SH-SY5Y (cell line): Measurements from ENCODE around the gene PDGFRB.

Experiments
- GATA2 ChIP-seq: IDR thresholded peaks from 2 replicates; pipeline ENCODE4 v1.6.1; 2011; ENCODE audit warnings: mild to moderate bottlenecking, low read depth, low read length
- GATA3 ChIP-seq: IDR thresholded peaks from 2 replicates; pipeline ENCODE4 v1.6.1; 2011; ENCODE audit warnings: low read depth, mild to moderate bottlenecking, low read length, moderate library complexity

PDGFRB gene

DNA sequence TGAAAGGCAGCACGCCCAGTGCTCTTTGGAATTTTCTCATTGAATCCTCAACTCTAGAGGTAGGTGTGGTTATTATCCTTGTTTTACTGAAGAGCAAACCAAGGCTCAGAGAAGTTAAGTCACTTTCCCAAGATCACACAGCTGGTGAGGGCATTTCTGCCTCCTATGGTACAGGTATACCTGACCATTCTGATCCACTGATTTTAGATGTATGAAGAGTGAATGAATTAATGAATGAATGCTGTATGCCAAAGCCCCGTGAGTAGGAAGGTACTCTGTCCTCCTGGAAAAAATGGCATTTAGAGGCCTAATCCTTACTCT, 51.1 kb downstream of the PDGFRB start:
- TF ChIP-seq GATA3 = no peak
- TF ChIP-seq GATA2 = no peak

DNA sequence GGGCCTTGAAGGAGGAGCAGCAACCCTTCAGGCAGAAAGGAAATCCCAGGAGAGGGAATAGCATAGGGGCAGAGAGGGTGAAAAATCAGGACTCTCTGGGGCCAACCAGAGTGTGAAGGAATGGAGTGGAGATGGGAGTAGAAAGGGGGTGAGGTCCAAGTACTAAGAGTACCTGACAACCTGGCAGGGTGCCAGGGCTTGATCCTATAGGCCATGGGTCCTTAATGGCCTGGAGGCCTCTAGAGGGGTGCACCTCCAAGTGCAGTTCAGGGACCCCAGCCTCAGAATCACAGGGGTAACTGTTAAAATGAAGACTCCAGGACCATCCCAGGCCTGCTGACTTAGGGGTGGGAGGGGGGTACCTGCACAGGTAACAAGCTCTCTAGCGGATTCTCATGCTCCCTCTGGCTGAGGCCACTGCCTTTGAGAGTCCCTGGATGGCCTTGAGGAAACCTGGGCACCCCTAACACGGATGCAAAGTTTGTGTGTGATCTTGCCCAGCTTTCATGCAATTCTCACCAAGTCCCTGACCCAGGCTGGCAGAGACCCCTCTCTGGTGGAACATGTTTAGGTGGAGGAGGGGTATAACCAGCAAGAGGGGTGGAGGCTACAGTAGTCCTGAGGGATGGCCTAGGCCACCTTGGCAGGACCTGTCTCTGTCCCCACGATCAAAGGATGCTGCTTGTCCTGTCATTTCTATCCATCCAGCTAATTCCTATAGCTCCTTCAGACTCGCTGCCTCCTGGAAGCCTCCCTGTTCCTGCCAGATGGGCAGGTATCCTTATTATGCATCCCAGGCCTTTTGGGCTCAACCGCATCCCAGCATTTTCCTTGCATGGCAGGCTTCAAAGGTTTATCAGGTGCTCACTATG, 51.7 kb downstream of the PDGFRB start:
- TF ChIP-seq GATA2 (no peak), GATA3 (no peak)

DNA sequence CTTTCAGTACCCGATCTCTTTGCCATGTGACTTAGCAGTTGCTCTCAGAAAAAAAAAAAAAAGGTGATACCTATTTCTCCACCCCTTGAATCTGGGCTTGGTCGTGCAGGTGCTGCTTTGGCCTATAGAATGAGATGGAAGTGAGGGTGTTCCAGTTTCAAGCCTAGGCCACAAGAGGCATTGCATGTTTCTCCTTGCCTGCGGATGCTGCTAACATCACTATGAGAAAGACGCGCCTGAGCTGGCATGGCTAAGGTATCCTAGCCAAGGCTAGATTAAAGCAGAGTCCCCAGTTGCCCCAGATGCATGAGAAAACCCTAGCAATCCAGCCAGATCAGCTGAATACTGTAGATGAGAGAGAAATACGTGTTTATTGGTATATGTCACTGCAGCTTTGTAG, 54.6 kb downstream of the PDGFRB start:
- TF ChIP-seq GATA2 (no peak), GATA3 (no peak)

DNA sequence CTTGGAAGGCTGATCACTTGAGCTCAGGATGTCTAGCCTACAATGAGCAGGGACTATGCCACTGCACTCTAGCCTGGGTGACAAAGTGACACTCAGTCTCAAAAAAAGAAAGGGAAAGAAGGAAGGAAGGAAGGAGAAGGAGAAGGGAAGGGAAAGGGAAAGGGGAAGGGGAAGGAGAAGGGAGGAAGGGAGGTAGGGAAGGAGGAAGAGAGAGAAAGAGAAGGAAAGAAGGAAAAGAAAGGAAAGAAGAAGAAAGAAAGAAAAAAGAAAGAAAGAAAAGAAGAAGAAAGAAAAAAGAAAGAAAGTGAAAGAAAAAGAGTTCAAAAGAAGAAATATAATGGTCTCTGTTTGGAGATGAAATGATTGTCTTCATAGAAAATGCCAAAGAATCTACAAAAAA, 58.5 kb downstream of the PDGFRB start:
- no peak for TF ChIP-seq GATA2
- TF ChIP-seq GATA3 = no peak

DNA sequence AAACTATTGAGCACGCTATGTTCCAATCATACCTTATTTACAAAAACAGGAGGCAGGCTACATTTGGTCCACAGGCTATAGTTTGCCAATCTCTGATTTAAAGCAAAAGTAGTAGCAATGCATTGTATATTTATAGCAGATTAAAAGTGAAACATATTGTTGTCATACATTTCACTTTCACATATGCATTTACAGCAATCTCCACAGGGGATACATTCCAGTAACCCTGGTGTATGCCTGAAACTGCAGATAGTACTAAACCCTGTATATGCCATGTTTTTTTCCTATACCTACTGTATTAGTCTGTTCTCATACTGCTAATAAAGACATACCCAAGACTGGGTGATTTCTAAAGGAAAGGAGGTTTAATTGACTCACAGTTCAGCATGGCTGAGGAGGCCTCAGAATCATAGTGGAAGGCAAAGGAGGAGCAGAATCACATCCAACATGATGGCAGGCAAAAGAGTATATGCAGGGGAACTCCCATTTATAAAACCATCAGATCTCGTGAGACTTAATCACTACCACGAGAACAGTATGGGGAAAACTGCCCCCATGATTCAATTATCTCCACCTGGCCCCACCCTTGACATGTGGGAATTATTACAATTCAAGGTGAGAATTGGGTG, 63.4 kb downstream of the PDGFRB start:
- TF ChIP-seq GATA2 (no peak), GATA3 (no peak)

DNA sequence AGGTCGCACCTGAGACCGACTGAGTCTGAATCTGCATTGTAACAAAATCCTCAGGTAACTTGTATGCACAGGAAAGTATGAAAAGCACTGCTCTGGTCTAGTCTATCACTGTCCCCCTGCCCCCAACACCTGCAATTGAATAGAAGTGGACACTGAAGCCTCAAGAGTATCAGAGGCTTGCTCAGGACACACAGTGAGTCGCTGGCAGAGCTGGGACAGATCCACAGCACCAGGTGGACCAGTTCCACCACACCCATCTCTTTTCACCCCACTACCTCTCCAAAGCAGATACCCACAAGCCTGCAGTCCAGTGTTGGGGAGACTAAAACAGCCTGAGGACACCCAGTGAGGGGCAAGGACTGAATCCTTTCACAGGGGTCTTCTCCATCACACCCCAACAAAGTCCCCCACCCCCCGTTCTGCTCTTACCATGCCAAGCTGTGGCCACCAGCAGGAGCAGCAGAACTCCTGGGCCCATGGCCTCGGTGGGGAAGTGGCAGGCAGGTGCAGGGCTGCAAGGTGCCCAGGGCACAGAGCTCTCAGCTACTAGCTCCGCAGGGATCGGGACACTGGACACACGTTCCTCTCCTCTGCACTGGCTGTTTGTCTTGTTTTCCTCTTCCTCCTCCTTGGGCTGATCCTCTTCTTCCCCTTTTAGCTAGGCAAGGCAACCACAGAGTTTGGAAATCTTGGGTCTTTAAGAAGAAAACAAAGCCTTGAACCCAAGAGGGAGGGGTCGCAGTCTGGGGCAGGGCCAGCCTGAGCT, 69.5 kb downstream of the PDGFRB start, which contains the start of gene CSF1R:
CSF1R (minus strand) TSS at position 605 of the 766 bp plus-strand sequence; CDS start at position 478, 127 bp downstream.
- TF ChIP-seq GATA3 (no peak), GATA2 (no peak)

DNA sequence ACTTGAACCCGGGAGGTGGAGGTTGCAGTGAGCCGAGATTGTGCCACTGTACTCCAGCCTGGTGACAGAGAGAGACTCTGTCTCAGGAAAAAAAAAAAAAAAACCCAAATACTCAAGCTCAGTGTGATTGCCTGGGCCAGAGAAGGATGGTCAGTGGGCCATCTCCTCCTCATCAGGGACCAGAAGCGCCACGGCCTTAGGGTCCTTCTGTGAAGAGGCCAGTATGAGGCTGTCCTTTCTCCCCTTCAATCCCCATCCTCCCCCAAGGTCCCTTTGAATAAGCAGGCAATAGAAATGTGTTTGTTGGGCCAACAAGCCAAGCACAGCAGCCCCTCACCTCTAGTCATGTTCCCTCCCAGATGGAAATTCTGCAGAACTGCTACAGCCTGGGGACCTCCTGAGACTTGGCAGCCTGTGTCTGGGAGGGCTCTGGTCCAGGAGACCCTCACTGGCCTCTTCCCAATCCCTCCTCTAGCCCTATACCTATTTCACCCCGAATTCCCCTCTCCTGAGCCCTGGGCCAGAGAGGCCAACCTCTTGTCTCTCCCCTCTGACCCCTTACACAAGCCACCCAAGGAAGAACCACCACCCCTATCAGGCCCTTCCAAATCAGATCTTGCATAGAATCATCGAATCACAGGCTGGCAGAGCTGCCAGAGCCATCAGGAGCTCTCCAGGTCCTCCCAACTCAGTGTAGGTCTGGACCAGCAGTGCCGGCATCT, 70.3 kb downstream of the PDGFRB start:
- TF ChIP-seq GATA3 = no peak
- TF ChIP-seq GATA2 = no peak

DNA sequence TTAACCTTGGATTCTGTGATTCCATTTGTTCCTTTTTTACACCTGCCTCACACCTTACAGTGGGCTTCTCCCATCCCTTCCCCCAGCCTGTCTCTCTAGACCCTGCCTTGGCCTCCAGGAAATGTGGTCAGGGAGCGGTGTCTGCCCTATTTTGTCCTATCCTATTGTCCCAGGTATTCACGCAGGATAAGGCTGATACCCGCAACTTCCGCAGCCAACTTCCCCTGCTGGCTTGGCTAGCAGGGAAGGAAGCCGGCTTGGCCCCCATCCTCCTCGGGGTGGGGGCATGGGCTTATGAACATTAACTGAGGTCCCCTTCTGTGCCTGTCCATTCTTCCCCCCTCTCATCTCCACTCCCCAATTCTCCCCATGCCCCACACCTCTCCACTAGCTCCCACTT, 72.8 kb downstream of the PDGFRB start:
- TF ChIP-seq GATA3 (no peak), GATA2 (no peak)

DNA sequence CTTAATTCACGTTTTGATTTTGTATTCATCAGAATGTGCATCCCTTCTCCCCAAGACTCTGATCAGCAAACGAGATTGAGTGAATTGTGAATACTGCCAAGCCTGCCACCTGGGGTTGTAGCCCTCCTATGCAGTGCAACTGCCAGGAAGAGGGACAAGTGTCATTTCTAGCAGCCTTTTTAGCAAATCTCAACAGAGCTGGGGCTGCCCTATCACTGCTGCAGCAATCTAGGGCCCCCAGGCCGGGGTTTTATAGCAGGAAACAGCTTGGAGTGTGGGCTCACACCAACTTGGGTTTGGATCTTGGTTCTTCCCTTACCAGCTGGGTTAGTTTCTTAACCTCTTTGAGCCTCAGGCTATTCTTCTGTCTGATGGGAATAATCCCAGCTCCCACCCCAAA, 73.3 kb downstream of the PDGFRB start:
- TF ChIP-seq GATA2 (no peak), GATA3 (no peak)

DNA sequence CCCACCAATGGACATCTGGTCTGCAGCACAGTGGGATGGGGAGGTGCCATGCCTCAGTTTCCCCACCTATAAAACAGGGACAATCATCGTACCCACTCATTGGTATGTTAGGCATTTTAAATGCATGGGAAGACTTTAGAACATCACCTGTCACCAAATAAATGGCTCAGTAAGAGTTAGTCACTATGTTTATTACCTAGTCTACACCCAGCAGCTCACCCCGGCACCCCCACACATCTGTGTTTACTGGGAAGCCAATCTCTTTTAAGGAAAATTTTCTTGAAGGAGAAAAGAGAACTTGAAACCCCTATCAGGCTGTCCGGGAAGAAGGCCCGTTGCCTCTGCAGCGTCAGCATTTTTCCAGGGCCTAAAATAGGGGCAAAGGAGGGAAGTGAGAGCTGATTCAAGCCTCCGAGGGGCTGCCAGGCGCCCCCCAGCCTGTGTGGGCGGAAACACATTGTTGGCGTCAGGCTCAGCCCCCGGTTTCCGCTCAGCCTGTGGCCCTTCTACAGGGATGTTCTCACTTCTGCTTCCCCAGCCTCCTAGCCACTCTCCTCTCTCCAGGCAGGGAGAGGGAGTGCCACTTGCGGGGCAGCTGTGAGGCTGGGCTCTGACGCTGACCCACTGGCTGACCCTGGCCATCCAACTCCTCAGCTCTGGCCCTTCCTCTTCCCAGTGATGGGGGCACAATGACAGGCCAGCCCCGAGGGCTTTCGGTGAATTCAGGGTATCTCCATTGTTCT, 73.9 kb downstream of the PDGFRB start:
- no peak for TF ChIP-seq GATA2
- TF ChIP-seq GATA3 = no peak

DNA sequence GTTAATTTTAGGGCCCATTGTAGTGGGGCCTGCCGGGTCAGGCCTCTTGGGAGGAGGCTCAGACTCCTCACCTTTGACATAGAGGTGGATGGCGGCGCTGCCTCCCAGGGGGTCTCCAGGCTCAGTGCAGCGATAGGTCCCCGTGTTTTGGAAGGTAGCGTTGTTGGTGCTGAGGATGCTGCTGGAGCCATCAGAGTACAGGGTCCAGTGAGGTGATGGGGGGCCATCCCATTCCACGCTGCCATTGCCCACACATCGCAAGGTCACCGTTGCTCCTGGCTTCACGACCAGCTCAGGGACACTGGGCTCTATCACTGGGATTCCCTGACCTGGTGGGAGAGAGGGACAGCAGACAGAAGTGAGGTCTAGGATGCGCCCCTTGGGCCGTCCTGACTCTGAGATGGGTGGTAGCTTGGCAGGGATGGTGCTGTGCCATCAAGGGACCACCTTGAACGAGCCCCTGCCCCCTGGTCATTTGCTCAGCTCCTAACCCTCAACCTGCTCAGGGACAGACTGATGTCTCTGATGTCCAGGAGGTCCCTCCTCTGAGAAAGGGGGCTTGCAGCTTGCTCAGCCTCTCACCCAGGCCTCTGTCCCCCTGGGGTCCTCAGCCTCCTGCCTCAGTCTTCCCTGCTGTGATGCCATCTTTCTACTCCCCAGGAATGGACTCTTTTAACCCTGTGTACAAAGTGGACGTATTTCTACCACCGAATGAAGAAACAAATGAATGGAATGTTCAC, 74.8 kb downstream of the PDGFRB start:
- TF ChIP-seq GATA2 = no peak

DNA sequence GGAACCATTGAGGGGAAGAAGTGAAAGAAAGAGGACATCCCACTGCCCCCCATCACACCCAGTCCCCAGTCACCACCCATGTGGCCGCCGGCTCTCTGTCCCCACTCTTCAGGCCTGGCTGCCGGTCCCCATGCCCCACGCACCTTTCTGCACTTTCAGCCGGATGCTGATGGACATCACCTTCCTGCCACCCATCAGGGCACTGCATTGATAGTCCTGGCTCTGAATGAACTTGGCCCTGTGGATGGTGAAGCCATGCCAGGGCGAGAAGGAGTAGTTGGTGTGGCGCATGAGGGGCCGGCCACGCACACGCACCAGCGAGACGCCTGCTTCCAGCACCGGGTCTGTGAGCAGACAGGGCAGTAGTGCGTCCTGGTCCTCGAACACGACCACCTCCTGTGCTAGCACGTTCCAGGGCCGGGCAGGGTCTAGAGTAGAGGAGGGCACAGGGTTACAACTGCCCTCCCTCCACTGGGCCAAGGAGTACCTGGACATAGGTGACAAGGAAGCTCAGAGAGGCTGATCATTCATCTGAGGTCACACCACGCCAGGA, 75.7 kb downstream of the PDGFRB start:
- TF ChIP-seq GATA2 (no peak), GATA3 (no peak)
